ENCODE data around the gene ZBTB46.
A peak's percentile ranks its signal among the peaks of the same experiment; 100 is the strongest.

ZBTB46 gene

DNA sequence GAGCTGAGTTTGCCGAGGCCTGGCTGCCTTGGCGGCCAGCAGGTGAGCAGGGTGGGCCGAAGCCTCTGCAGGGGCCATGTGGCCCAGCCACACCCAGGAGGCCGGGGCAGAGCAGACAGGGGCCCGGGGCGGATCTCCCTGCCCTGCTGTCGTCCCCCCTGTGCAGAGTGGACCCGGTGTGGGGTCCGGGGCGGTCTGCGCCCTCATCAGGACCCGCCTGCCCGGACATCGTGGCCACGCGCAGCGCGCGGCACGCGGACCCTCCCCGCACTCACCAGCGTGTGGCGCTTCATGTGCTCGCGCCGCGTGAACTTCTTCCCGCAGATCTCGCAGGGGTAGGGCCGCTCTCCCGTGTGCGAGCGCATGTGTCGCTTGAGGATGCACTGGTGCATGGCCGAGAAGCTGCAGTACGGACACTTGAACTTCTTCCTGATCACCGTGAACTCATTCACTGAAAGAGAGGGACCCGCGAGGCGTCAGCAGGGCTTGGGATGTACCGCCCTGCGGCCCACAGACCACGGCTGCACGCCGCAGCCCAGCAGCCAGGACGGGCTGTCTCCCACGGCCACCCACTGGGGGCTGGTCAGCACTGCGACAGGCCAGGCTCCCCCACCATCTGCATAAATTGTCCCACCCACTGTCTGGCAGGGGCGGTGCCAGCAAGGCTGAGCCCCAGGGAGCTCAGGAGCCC lies 78.5 kb downstream of the ZBTB46 start:
- TF ChIP-seq, protein P1, sequence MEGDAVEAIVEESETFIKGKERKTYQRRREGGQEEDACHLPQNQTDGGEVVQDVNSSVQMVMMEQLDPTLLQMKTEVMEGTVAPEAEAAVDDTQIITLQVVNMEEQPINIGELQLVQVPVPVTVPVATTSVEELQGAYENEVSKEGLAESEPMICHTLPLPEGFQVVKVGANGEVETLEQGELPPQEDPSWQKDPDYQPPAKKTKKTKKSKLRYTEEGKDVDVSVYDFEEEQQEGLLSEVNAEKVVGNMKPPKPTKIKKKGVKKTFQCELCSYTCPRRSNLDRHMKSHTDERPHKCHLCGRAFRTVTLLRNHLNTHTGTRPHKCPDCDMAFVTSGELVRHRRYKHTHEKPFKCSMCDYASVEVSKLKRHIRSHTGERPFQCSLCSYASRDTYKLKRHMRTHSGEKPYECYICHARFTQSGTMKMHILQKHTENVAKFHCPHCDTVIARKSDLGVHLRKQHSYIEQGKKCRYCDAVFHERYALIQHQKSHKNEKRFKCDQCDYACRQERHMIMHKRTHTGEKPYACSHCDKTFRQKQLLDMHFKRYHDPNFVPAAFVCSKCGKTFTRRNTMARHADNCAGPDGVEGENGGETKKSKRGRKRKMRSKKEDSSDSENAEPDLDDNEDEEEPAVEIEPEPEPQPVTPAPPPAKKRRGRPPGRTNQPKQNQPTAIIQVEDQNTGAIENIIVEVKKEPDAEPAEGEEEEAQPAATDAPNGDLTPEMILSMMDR (IDR thresholded peaks at IDR 0.05; ENCODE audit: extremely low read depth, missing control alignments), result no peak
- DNase-seq (ENCODE audit: low spot score), result no peak

DNA sequence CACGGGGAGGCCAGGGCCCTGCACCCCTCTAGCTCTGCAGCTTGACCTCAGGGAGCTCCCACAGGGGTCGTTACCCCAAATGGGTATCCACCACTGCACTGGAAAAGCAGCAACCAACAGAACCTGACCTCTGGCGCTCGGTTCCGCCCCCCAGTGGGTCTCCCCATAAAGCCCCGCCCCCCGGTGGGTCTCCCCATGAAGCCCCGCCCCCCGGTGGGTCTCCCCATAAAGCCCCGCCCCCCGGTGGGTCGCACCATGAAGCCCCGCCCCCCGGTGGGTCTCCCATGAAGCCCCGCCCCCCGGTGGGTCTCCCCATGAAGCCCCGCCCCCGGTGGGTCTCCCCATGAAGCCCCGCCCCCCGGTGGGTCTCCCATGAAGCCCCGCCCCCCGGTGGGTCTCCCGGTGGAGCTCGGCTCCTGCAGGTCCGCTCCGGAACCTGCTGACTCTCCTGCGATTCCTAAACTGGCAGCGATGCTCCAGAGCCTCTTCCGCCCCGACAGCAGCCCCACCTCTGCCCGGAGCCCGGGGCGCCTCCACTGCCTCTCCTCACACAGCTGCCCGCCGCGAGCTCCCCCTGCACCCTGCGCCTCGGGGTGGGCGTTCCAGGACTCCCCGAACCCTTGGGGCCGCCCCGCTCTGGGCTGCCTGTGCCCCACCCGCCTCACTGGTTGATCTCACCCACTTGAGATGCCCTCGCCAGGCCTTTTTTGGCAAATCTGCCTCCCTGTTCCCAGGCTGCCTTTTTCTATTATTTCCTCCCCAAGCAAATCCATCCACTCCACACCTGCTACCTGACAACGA lies 79.4 kb downstream of the ZBTB46 start:
- TF ChIP-seq, protein P1 (IDR thresholded peaks at IDR 0.05; ENCODE audit: extremely low read depth, missing control alignments), result no peak
- DNase-seq (ENCODE audit: low spot score), result no peak

GRCh38 chr20:63750807-63751470 lies 80.1 kb downstream of the ZBTB46 start:
- DNase-seq (ENCODE audit: low spot score), result no peak
- TF ChIP-seq, protein P1 (IDR thresholded peaks at IDR 0.05; ENCODE audit: extremely low read depth, missing control alignments), result no peak

DNA sequence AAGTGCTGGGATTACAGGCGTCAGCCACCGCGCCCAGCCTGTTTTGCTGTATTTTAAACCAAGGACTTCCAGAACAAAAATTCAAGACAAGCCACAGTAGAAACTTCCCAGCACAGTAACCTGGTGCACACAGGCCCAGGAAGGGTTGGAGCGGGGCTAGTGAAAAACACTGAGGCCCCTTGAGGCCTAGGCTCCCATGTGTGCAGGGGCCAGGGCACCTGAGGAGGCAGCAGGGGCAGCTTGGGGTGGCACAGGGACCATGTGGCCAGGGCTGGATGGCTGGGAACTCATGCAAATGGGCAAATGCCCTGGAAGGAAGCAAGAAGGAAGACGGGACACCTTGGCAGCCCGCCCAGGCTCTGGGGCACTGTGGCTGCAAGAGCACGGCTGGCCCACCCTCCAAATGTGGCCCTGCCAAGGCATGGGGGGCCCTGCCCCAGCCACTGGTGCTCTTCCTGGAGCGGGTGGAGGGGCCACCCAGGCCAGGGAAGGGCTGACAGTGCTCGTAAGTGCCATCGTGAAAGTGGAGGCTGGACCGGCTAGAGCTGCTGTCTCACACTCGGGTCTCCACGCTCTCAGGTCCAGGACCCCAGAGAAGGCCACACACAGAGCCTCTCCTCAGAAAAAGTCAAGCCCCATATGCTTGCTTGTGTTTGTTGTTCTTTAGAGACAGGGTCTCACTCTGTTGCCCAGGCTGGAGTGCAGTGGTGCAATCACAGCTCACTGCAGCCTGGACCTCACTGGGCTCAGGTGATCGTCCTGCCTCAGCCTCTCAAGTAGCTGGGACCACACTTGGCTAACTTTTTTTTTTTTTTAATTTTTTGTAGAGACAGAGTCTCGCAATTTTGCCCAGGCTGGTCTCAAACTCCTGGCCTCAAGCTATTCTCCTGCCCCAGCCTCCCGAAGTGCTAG lies 81.2 kb downstream of the ZBTB46 start:
- TF ChIP-seq, protein P1 (IDR thresholded peaks at IDR 0.05; ENCODE audit: extremely low read depth, missing control alignments), result no peak
- DNase-seq (ENCODE audit: low spot score), result no peak

- TF ChIP-seq, protein P1 (IDR thresholded peaks at IDR 0.05; ENCODE audit: extremely low read depth, missing control alignments), result no peak
- DNase-seq (ENCODE audit: low spot score), result no peak
Measured at GRCh38 chr20:63748934-63749270, 82.2 kb downstream of the ZBTB46 start.

GRCh38 chr20:63748070-63748933 lies 82.8 kb downstream of the ZBTB46 start:
- TF ChIP-seq, protein P1 (IDR thresholded peaks at IDR 0.05; ENCODE audit: extremely low read depth, missing control alignments), result no peak
- peak; percentile 38 for DNase-seq (ENCODE audit: low spot score)
